ENCODE measurements around the gene ARHGAP15. TPM values are rescaled to one million over a fixed set of nuclear protein-coding genes. Genes with fewer than 3 reads are reported as not detected.
A peak's percentile ranks its signal among the peaks of the same experiment; 100 is the strongest.

ARHGAP15 gene
- total and polyA plus RNA-seq, 4 experiments from 2014 or later, result 218 to 524 (median 365) TPM

GRCh38 chr2:143382573-143382972, 253.4 kb downstream of the ARHGAP15 start:
- Mint-ChIP-seq H3K4me1 (peaks cover 33 to 82% (median 56%) of the 10 kb centered on the region in 4 donors), H3K36me3 (peaks cover 21 to 33% of the 10 kb centered on the region in 2 donors)
- POLR2A ChIA-PET (ENCODE audit: partially characterized antibody), result interaction anchor here (1.0 kb wide), 1 partner anchor 8 kb away, joined by 3 read pairs; no protein-coding TSS in a partner anchor

GRCh38 chr2:143383016-143383415, 253.8 kb downstream of the ARHGAP15 start:
- Histone ChIP-seq H3K27ac (ENCODE audit: low read depth, low read length) (no peak overlapping the region), H3K36me3 (ENCODE audit: insufficient read depth, low read length) (no peaks in the 10 kb centered on the region), H3K27me3 (ENCODE audit: insufficient read depth, low read length) (no peaks in the 10 kb centered on the region), H3K4me3 (ENCODE audit: low read length in 2 of 2) (no peak overlapping the region), H3K4me1 (ENCODE audit: insufficient read depth, low read length) (peaks cover 5% of the 10 kb centered on the region), H3K9me3 (ENCODE audit: control insufficient read depth in 1 of 2, low read length in 2 of 2) (no peaks in the 10 kb centered on the region)
- ChIA-PET CTCF (ENCODE audit: partially characterized antibody) (no interaction called here), POLR2A (ENCODE audit: partially characterized antibody) (no interaction called here)
- Mint-ChIP-seq H3K4me1 (peaks cover 35 to 82% (median 57%) of the 10 kb centered on the region in 4 donors), H3K9me3 (peaks cover 0 to 3% (median 0%) of the 10 kb centered on the region in 8 donors), H3K27me3 (no peaks in the 10 kb centered on the region), H3K36me3 (peaks cover 21 to 34% of the 10 kb centered on the region in 2 donors), H3K4me3 (no peak overlapping the region), H3K27ac (no peak overlapping the region)
- intact Hi-C loops (cut with micrococcal nuclease), result loop anchor here (2.0 kb wide), 1 partner anchor 16 kb away; no protein-coding TSS in a partner anchor
- no peak for DNase-seq

More at GRCh38 chr2:143382573-143382972, 253.4 kb downstream of the ARHGAP15 start:
- no peak overlapping the region for H3K4me3 Mint-ChIP-seq
- intact Hi-C loops (cut with micrococcal nuclease), result loop anchor here (2.0 kb wide), 1 partner anchor 16 kb away; no protein-coding TSS in a partner anchor
- Histone ChIP-seq H3K27me3 (ENCODE audit: insufficient read depth, low read length) (no peaks in the 10 kb centered on the region), H3K4me1 (ENCODE audit: insufficient read depth, low read length) (peaks cover 7% of the 10 kb centered on the region), H3K36me3 (ENCODE audit: insufficient read depth, low read length) (no peaks in the 10 kb centered on the region), H3K4me3 (ENCODE audit: low read length in 2 of 2) (no peak overlapping the region), H3K27ac (ENCODE audit: low read depth, low read length) (no peak overlapping the region), H3K9me3 (ENCODE audit: control insufficient read depth in 1 of 2, low read length in 2 of 2) (no peaks in the 10 kb centered on the region)
- no peak for DNase-seq
- peaks cover 0 to 3% (median 0%) of the 10 kb centered on the region in 8 donors for H3K9me3 Mint-ChIP-seq
- no peaks in the 10 kb centered on the region for H3K27me3 Mint-ChIP-seq
- H3K27ac Mint-ChIP-seq, result peak overlapping the region in 1 of 7 donors; percentile 17
- CTCF ChIA-PET (ENCODE audit: partially characterized antibody), result no interaction called here

DNA sequence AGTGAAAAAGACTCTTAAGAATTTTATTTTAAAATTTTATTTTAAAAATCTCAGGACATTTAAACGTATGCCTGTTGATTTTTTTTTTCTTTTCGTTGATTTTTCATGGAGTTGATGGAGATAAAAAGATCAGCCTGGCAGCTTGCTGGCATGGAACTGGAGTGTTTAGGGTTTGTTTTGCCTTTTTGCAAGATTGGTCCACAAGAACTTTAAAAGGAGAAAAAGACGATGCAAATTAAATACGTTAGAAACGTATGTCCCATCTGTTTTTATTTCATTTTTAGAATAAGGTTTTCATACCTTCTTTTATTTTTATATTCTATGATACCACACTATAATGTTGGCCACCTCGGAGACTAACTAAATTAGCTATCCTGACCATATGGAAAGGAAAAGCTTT, 254.9 kb downstream of the ARHGAP15 start:
- POLR2A ChIA-PET (ENCODE audit: partially characterized antibody), result interaction anchor here (2.8 kb wide), 1 partner anchor 12 kb away, joined by 7 read pairs; no protein-coding TSS in a partner anchor
- Mint-ChIP-seq H3K4me1 (peaks cover 33 to 75% (median 50%) of the 10 kb centered on the region in 4 donors), H3K27ac (no peak overlapping the region), H3K4me3 (no peak overlapping the region), H3K36me3 (peaks cover 23 to 31% of the 10 kb centered on the region in 2 donors), H3K27me3 (no peaks in the 10 kb centered on the region), H3K9me3 (peaks cover 0 to 3% (median 0%) of the 10 kb centered on the region in 8 donors)
- H3K27ac ChIP-seq (ENCODE audit: low read depth, low read length), result no peak overlapping the region
- DNase-seq, result no peak
- CTCF ChIA-PET (ENCODE audit: partially characterized antibody), result no interaction called here
- no peaks in the 10 kb centered on the region for H3K36me3 ChIP-seq (ENCODE audit: insufficient read depth, low read length)
- no peaks in the 10 kb centered on the region for H3K4me1 ChIP-seq (ENCODE audit: insufficient read depth, low read length)
- intact Hi-C loops (cut with micrococcal nuclease), result no loop called here
- H3K4me3 ChIP-seq (ENCODE audit: low read length in 2 of 2), result no peak overlapping the region
- H3K27me3 ChIP-seq (ENCODE audit: insufficient read depth, low read length), result no peaks in the 10 kb centered on the region
- H3K9me3 ChIP-seq (ENCODE audit: control insufficient read depth in 1 of 2, low read length in 2 of 2), result no peaks in the 10 kb centered on the region

DNA sequence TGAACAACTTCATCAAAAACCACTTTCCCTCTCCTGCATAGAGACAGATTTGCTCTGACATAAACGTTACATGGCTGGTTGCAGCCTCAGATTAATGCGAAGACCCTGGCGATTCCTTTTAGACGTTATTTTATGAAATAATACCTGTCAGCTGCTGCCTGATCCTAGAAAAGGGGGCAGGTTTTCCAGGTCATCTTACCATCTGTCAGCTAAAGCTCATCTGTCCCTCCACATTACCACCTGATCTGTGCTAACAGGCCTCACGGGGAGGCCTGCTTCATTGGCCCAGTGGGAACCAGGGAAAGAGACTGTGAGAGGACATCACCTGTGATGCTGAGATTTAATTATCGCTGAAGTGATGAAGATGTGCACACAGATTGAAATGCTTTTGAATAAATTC, 261.0 kb downstream of the ARHGAP15 start:
- no peak overlapping the region for H3K27ac ChIP-seq (ENCODE audit: low read depth, low read length)
- no peaks in the 10 kb centered on the region for H3K9me3 ChIP-seq (ENCODE audit: control insufficient read depth in 1 of 2, low read length in 2 of 2)
- no peak overlapping the region for H3K4me3 Mint-ChIP-seq
- peak overlapping the region in 3 of 7 donors; percentile 22 to 71 (median 60) for H3K27ac Mint-ChIP-seq
- no peaks in the 10 kb centered on the region for H3K9me3 Mint-ChIP-seq
- POLR2A ChIA-PET (ENCODE audit: partially characterized antibody), result interaction anchor here (1.7 kb wide), 1 partner anchor 8 kb away, joined by 3 read pairs; no protein-coding TSS in a partner anchor
- DNase-seq, result no peak
- intact Hi-C loops (cut with micrococcal nuclease), result loop anchor here (2.0 kb wide), 1 partner anchor 17 kb away; no protein-coding TSS in a partner anchor
- peaks cover 5% of the 10 kb centered on the region for H3K4me1 ChIP-seq (ENCODE audit: insufficient read depth, low read length)
- H3K27me3 ChIP-seq (ENCODE audit: insufficient read depth, low read length), result no peaks in the 10 kb centered on the region
- CTCF ChIA-PET (ENCODE audit: partially characterized antibody), result interaction anchor here (1.0 kb wide), 1 partner anchor 11 kb away, joined by 3 read pairs; no protein-coding TSS in a partner anchor
- peaks cover 31 to 49% of the 10 kb centered on the region in 2 donors for H3K36me3 Mint-ChIP-seq
- peaks cover 32 to 75% (median 54%) of the 10 kb centered on the region in 4 donors for H3K4me1 Mint-ChIP-seq
- no peak overlapping the region for H3K4me3 ChIP-seq (ENCODE audit: low read length in 2 of 2)
- no peaks in the 10 kb centered on the region for H3K36me3 ChIP-seq (ENCODE audit: insufficient read depth, low read length)
- no peaks in the 10 kb centered on the region for H3K27me3 Mint-ChIP-seq

DNA sequence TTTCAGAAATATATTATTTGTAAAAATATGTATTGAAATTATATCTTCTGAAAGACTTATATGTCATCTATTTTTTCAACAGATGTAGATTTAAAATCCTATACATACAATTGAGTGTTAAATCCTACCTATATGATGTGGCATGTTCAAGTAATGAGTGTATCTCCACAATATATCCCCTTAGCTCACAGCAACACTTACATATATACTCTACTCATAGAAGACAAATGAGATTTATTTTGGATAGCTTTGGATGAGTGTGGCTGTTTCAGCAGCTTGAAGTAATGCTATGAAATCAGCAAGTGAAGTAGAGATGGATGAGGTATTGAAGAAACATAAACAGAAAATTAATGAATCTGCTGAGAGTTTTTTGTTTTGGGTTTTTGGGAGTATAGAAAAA, 263.1 kb downstream of the ARHGAP15 start:
- Mint-ChIP-seq H3K27me3 (no peaks in the 10 kb centered on the region), H3K36me3 (peaks cover 27 to 48% of the 10 kb centered on the region in 2 donors), H3K4me1 (peaks cover 42 to 79% (median 64%) of the 10 kb centered on the region in 4 donors), H3K4me3 (no peak overlapping the region), H3K9me3 (no peaks in the 10 kb centered on the region), H3K27ac (peak overlapping the region in 2 of 7 donors; percentile 29 to 83)
- Histone ChIP-seq H3K27me3 (ENCODE audit: insufficient read depth, low read length) (no peaks in the 10 kb centered on the region), H3K4me1 (ENCODE audit: insufficient read depth, low read length) (peaks cover 24% of the 10 kb centered on the region), H3K36me3 (ENCODE audit: insufficient read depth, low read length) (no peaks in the 10 kb centered on the region), H3K4me3 (ENCODE audit: low read length in 2 of 2) (no peak overlapping the region), H3K27ac (ENCODE audit: low read depth, low read length) (no peak overlapping the region), H3K9me3 (ENCODE audit: control insufficient read depth in 1 of 2, low read length in 2 of 2) (no peaks in the 10 kb centered on the region)
- intact Hi-C loops (cut with micrococcal nuclease), result no loop called here
- CTCF ChIA-PET (ENCODE audit: partially characterized antibody), result interaction anchor here (0.8 to 1.5 kb wide), 2 partner anchors 17 to 92 kb away, joined by 3 read pairs; no protein-coding TSS in a partner anchor
- no peak for DNase-seq
- POLR2A ChIA-PET (ENCODE audit: partially characterized antibody), result no interaction called here

DNA sequence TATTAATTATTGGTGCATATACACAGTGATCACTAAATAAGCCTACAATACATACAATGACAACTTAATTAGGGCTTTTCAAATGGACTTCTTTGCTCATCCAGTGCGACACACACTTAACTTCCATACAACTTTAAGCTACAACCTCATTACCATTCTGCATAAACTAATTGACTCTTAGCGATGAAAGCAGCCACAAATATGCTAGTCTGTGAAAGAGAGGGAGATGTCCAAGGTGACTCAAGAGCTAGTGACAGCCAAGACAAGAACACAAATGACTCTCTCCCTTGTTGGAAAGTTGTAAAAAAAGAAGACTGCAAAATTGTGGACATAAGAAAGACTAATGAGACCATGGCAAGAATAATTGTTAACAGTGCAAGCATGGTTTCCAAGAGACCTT, 264.8 kb downstream of the ARHGAP15 start:
- peaks cover 43 to 87% (median 68%) of the 10 kb centered on the region in 4 donors for H3K4me1 Mint-ChIP-seq
- no peak overlapping the region for H3K27ac ChIP-seq (ENCODE audit: low read depth, low read length)
- CTCF ChIA-PET (ENCODE audit: partially characterized antibody), result no interaction called here
- H3K4me3 ChIP-seq (ENCODE audit: low read length in 2 of 2), result no peak overlapping the region
- DNase-seq, result no peak
- no peaks in the 10 kb centered on the region for H3K9me3 ChIP-seq (ENCODE audit: control insufficient read depth in 1 of 2, low read length in 2 of 2)
- no peaks in the 10 kb centered on the region for H3K27me3 Mint-ChIP-seq
- H3K4me3 Mint-ChIP-seq, result peak overlapping the region in 1 of 8 donors; percentile 10
- no peaks in the 10 kb centered on the region for H3K9me3 Mint-ChIP-seq
- POLR2A ChIA-PET (ENCODE audit: partially characterized antibody), result no interaction called here
- peaks cover 32% of the 10 kb centered on the region for H3K4me1 ChIP-seq (ENCODE audit: insufficient read depth, low read length)
- peaks cover 28 to 45% of the 10 kb centered on the region in 2 donors for H3K36me3 Mint-ChIP-seq
- H3K27me3 ChIP-seq (ENCODE audit: insufficient read depth, low read length), result no peaks in the 10 kb centered on the region
- intact Hi-C loops (cut with micrococcal nuclease), result no loop called here
- H3K27ac Mint-ChIP-seq, result peak overlapping the region in 2 of 7 donors; percentile 29 to 72
- no peaks in the 10 kb centered on the region for H3K36me3 ChIP-seq (ENCODE audit: insufficient read depth, low read length)

- no peak for DNase-seq
- peak overlapping the region in 4 of 7 donors; percentile 3 to 77 (median 27) for H3K27ac Mint-ChIP-seq
- no peak overlapping the region for H3K27ac ChIP-seq (ENCODE audit: low read depth, low read length)
- H3K27me3 Mint-ChIP-seq, result no peaks in the 10 kb centered on the region
- no peaks in the 10 kb centered on the region for H3K9me3 Mint-ChIP-seq
- ChIA-PET POLR2A (ENCODE audit: partially characterized antibody) (interaction anchor here (0.5 kb wide), 1 partner anchor 52 kb away, joined by 3 read pairs; no protein-coding TSS in a partner anchor), CTCF (ENCODE audit: partially characterized antibody) (no interaction called here)
- H3K36me3 Mint-ChIP-seq, result peaks cover 16 to 24% of the 10 kb centered on the region in 2 donors
- peaks cover 41 to 85% (median 61%) of the 10 kb centered on the region in 4 donors for H3K4me1 Mint-ChIP-seq
- H3K4me1 ChIP-seq (ENCODE audit: insufficient read depth, low read length), result peaks cover 27% of the 10 kb centered on the region
- no peaks in the 10 kb centered on the region for H3K36me3 ChIP-seq (ENCODE audit: insufficient read depth, low read length)
- H3K4me3 Mint-ChIP-seq, result no peak overlapping the region
- no peaks in the 10 kb centered on the region for H3K27me3 ChIP-seq (ENCODE audit: insufficient read depth, low read length)
- intact Hi-C loops (cut with micrococcal nuclease), result loop anchor here (2.0 kb wide), 1 partner anchor 15 kb away; no protein-coding TSS in a partner anchor
- no peak overlapping the region for H3K4me3 ChIP-seq (ENCODE audit: low read length in 2 of 2)
- no peaks in the 10 kb centered on the region for H3K9me3 ChIP-seq (ENCODE audit: control insufficient read depth in 1 of 2, low read length in 2 of 2)
These were observed 268.8 kb downstream of the ARHGAP15 start for GRCh38 chr2:143397884-143398614.

Measured in CD4-positive, alpha-beta memory T cell (primary cell).